Stimulated activated CD8-positive, alpha-beta memory T cell treated with anti-CD3 and anti-CD28 coated beads, Interleukin-7, amount 100 ng/mL, for 48 hours (primary cell): Measurements from ENCODE around the gene TMX4.

Source experiments
- DNase-seq, 2 donors: peaks; one replicate each; pipeline ENCODE4 v3.0.0-alpha.2; 2020; ENCODE audit warnings: low read depth in 1 of 2; ENCODE audit errors: extremely low read depth in 1 of 2

Gene TMX4

GRCh38 chr20:8020314-8021079 lies 936 bp upstream of the TMX4 start:
- no peak for DNase-seq

DNA sequence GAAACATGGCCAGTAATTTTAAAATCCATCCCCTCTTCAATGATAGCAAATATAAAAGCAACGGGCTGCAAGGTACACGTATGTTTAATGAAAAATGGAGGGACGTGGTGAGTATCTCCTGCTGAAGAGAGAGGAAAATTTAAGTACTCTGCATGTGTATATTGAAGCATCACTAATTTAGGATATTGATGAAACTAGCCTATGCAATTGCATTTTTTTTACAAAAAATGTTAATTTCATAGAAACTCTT lies 362 bp upstream of the TMX4 start:
- DNase-seq, result no peak

GRCh38 chr20:8018958-8019245 lies 659 bp downstream of the TMX4 start:
- peak; percentile 26 to 53 for DNase-seq

DNA sequence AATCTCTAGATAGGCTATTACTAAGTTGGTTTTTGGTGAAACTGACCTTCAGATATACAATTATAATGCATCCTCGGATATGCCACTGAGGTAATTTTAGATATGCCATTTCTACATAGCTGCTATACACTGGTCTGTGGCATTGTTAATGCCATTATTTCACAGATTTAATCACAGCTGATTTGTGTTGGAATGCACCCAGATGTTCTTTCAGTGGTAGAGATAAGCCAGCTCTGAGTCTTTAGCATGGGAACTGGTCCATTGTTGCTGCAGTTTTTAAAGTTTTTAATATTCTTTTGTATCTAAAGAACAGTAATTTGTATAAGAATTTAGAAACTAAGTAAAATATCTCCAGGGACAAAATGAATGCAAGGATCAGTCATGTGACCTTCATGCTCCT lies 6.8 kb downstream of the TMX4 start:
- DNase-seq, result no peak

DNA sequence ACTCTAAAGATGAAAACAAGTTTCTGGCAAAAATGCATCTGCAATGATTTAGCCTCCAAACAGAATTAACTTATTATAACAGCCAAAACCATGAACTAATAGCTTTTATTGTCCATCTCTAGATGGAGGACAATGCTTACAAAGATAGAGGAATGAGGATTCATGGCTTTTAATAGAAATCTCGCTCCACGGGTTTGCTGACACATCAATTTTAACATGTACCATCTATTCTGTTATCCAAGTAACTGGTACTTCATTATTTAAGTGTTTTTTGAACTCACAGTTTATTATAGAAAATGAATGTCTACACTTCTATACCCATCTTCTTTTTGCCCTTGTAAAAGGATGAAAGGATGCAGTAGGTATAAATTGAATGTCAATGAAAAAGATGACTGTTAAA lies 10.8 kb downstream of the TMX4 start:
- no peak for DNase-seq

- DNase-seq, result no peak
Observed at GRCh38 chr20:8007490-8007889, 12.1 kb downstream of the TMX4 start.

DNA sequence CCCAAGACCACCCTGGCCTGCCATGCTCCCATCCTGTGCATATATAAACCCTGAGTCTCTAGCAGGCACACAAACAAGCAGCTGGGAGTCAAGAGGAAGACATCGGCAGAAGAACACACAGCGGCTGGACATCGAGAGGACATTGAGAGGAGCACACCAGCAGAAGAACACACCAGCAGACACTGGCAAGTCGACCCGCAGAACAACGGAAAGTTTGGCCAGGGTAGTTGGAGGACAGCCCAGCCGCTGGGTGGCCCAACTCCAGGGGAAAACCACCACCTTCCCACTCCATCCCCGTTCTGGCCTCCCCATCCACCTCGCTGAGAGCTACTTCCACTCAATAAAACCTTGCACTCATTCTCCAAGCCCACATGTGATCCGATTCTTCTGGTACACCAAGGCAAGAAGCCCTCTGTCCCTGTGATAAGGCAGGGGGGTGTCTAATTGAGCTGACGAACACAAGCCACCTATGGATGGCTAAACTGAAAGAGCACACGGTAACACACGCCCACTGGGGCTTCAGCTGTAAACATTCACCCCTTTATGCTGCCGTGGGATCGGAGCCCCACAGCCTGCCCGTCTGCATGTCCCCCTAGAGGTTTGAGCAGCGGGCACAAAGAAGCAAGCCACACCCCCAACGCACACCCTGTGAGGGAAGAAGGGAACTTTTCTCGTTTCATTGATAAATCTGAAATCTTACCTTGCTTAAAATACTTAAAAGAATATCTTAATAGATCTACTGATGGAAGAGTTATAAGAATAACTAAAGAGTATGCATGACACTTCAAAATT lies 13.8 kb downstream of the TMX4 start:
- DNase-seq, result no peak

DNA sequence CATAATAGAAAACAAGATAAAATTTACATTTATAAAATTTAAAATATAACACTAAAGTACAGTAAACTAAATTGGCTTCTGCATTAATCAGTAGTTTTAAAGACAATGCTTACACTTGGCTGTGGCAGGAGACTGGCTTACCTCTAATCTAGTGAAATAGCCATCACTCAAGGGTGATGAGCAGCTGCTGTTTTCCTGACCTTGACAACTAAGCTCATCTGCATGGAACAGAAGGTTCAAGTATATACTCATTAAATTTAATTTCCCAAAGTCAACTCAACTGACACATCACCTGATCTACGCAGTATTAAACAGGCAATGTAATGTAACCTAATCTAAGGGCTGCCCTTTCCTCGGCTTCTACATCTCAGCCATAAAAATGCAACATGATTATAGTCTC lies 14.5 kb downstream of the TMX4 start:
- no peak for DNase-seq

DNA sequence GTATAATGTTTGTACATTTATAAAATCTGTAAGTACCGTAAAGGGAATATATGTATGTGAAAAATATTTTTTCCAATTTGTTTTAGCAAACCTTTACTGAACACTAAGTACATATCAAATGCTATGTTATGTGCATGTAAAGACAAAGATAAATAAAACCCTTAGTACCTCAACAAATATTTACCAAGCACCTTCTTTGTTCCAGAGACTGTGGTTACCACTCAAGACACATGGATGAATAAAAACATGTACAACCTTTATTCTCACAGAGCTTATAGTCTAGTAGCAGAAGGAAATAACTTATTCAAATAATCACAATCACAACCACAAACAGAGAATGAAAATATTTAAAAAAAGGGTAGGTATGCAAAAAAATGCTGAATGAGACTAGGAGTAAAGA lies 17.5 kb downstream of the TMX4 start:
- no peak for DNase-seq

DNA sequence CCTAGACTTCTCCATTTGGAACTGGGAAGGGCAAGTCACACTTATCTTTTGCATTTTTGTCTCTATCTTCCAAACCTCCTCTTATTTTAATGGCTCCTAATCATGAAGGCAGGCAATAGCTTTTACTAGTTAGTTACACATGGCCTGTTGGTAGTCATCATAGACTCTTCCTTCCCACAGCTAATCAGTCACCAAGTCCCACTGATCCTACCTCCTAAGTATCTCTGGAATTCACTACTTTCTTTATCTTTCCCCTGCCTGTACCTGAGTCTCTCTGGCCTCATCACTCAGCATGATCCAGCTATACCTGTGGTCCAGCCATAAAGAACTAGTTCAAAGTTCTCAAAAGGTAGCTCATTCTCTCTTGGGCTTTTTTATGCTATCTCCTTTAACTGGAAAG lies 18.8 kb downstream of the TMX4 start:
- DNase-seq, result no peak

DNA sequence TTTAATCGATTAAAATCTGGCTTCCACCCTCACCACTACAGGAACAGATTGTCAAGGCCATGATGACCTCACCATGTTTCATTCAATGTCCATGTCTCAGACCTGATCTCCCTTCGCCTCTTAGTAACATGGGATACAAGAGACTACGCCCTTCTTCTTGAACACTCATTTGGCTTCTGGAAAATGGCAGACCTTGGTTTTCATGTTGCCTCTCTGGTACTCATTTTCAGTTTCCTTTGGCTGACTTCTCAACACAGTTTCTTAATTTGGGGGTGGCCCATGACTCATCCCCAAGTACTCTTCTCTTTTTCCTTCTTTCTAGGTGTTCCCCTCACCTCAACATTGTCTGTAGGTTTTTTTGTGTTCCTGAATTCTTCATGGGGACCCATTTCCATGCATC lies 22.7 kb downstream of the TMX4 start:
- DNase-seq, result no peak

GRCh38 chr20:7994809-7995208 lies 24.8 kb downstream of the TMX4 start:
- DNase-seq, result no peak

DNA sequence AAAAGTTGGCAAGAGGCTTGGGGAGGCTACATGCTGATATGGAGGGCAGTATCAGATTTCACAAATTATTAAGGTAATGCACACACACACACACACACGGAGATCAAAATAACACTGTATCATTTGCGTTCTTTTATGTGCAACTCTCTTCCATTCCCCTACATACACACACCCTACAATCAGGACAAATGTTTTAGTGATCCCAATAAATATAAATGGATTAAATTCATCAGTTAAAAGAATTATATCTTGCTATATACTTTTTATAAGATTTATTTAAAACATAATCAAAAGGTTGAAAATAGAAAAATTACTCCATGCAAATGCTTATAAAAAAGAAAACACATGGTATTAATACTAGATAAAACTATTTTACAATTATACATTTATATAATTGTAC lies 25.9 kb downstream of the TMX4 start:
- DNase-seq, result no peak

- DNase-seq, result no peak
Observed at GRCh38 chr20:7993238-7993637, 26.3 kb downstream of the TMX4 start.

- DNase-seq, result no peak
Observed at GRCh38 chr20:7990385-7990784, 29.2 kb downstream of the TMX4 start.

GRCh38 chr20:7989379-7989778 lies 30.2 kb downstream of the TMX4 start:
- DNase-seq, result no peak

DNA sequence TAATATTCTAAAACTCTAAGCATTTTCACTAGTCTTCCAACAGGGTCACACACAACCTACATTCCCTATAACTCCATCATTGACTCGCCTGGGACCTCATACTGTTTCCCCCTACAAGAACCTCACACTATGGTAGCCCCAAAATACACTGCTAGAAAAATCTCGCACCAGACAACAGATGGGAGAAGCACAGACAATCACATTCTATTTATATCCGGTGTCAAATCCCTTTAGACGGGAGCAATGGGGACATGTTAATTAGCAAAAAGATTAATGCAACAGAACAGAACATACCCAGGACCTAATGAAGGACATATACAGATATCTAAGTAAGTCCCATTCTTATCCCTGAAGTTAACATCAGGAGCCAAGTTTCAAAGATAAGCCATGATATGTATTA lies 33.6 kb downstream of the TMX4 start:
- DNase-seq, result no peak

DNA sequence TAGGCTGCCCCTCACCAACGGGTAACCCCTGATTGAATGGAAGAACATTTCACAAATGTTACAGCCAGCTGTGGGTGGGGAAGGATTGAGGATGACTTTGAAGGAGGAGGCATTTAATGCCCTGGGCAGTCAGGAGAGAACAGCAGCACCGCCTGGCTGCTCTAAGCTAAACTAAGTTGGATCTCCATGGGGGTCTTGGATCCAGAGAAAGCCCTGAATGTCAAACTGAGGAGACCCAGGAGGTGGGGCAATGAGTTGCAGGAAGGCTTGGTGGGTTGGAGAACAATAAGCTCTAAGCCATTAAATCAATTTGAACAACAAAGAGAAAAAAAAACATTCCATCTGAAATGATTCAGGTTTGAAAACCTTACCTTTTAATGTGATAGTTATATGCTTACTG lies 35.4 kb downstream of the TMX4 start:
- DNase-seq, result no peak

DNA sequence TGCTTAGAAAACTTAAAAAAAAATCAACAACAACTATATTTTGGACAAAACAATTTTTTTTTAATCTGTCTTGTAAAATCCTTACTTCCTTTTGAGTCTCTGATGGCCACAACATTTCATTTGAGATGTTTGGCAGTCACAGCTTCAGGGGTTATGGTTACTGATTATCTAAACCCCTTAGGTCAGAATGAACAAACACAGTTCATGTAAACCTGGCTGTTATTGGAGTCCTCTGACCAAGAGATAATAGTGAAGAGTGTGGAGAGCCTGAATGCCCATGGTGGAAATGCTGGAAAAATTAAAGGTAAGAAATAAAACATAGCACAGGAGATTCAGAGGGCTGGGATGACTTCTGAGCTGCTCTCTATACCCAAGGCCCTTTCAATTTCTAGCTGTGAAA lies 38.2 kb downstream of the TMX4 start:
- no peak for DNase-seq

GRCh38 chr20:7980332-7981046 lies 39.1 kb downstream of the TMX4 start:
- DNase-seq, result peak in 1 of 2 donors; percentile 8

DNA sequence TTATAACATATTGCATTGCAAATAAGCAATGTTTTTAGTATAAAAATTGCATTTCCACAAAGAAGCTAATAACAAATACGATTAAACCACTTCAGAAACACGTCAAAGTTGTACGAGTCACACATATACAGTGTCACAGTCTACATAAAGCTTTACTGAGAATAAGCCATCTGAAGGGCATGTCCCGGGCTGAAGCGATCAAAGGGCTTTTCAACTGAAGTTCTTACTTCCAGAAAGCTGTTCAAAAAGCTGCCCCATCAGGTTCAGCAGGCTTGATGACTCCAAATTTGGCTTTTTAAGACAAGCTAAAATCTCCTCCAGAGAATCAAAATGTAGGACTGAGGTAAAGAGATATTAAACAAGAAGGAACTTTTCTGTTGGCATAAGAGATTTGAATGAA lies 41.9 kb downstream of the TMX4 start:
- DNase-seq, result no peak

- DNase-seq, result no peak
Observed at GRCh38 chr20:7975851-7976414, 43.6 kb downstream of the TMX4 start.
